Measurements from ENCODE around the gene STAT4.

The STAT4 gene

GRCh38 chr2:191115391-191115790 lies 35.4 kb downstream of the STAT4 start:
- no peaks in the 10 kb centered on the region for H3K9me3 ChIP-seq (ENCODE audit: control insufficient read depth, insufficient read depth, low read length)
- no peaks in the 10 kb centered on the region for H3K79me2 ChIP-seq (ENCODE audit: control insufficient read depth, low read length)
- no peaks in the 10 kb centered on the region for H3F3A ChIP-seq (ENCODE audit: control insufficient read depth, insufficient read depth)
- no peaks in the 10 kb centered on the region for H3K27me3 ChIP-seq (ENCODE audit: control insufficient read depth, low read length)
- H3K4me2 ChIP-seq (ENCODE audit: low read length), result no peak overlapping the region
- no peaks in the 10 kb centered on the region for H4K20me1 ChIP-seq (ENCODE audit: control insufficient read depth, insufficient read depth, low read depth, low read length)
- no peaks in the 10 kb centered on the region for H3K9me2 ChIP-seq (replicated peaks; ENCODE audit: control insufficient read depth, low read length)
- TF ChIP-seq EZH2phosphoT487 (IDR thresholded peaks at IDR 0.05; ENCODE audit: borderline replicate concordance, low read length), result no peak
- TF ChIP-seq, protein P1, sequence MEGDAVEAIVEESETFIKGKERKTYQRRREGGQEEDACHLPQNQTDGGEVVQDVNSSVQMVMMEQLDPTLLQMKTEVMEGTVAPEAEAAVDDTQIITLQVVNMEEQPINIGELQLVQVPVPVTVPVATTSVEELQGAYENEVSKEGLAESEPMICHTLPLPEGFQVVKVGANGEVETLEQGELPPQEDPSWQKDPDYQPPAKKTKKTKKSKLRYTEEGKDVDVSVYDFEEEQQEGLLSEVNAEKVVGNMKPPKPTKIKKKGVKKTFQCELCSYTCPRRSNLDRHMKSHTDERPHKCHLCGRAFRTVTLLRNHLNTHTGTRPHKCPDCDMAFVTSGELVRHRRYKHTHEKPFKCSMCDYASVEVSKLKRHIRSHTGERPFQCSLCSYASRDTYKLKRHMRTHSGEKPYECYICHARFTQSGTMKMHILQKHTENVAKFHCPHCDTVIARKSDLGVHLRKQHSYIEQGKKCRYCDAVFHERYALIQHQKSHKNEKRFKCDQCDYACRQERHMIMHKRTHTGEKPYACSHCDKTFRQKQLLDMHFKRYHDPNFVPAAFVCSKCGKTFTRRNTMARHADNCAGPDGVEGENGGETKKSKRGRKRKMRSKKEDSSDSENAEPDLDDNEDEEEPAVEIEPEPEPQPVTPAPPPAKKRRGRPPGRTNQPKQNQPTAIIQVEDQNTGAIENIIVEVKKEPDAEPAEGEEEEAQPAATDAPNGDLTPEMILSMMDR (IDR thresholded peaks at IDR 0.05; ENCODE audit: low read depth, low read length, poor library complexity, severe bottlenecking), result no peak
- H3K4me1 ChIP-seq (ENCODE audit: control insufficient read depth, low read length), result no peaks in the 10 kb centered on the region
- H3K4me3 ChIP-seq (ENCODE audit: low read length), result no peak overlapping the region
- H3K27ac ChIP-seq (ENCODE audit: low read depth, low read length), result no peak overlapping the region
- no peaks in the 10 kb centered on the region for H3K36me3 ChIP-seq (ENCODE audit: control insufficient read depth, low read length)

GRCh38 chr2:191114403-191114886 lies 36.3 kb downstream of the STAT4 start:
- Histone ChIP-seq H3K4me2 (ENCODE audit: low read length) (no peak overlapping the region), H3K27me3 (ENCODE audit: control insufficient read depth, low read length) (no peaks in the 10 kb centered on the region), H3F3A (ENCODE audit: control insufficient read depth, insufficient read depth) (no peaks in the 10 kb centered on the region), H3K9me3 (ENCODE audit: control insufficient read depth, insufficient read depth, low read length) (no peaks in the 10 kb centered on the region), H3K4me3 (ENCODE audit: low read length) (no peak overlapping the region), H3K36me3 (ENCODE audit: control insufficient read depth, low read length) (no peaks in the 10 kb centered on the region), H3K4me1 (ENCODE audit: control insufficient read depth, low read length) (no peaks in the 10 kb centered on the region), H3K9me2 (replicated peaks; ENCODE audit: control insufficient read depth, low read length) (no peaks in the 10 kb centered on the region), H3K79me2 (ENCODE audit: control insufficient read depth, low read length) (no peaks in the 10 kb centered on the region), H4K20me1 (ENCODE audit: control insufficient read depth, insufficient read depth, low read depth, low read length) (no peaks in the 10 kb centered on the region), H3K27ac (ENCODE audit: low read depth, low read length) (no peak overlapping the region)
- no peak for TF ChIP-seq EZH2phosphoT487 (IDR thresholded peaks at IDR 0.05; ENCODE audit: borderline replicate concordance, low read length)
- TF ChIP-seq, protein P1 (IDR thresholded peaks at IDR 0.05; ENCODE audit: low read depth, low read length, poor library complexity, severe bottlenecking), result no peak

- H3K27me3 ChIP-seq (ENCODE audit: control insufficient read depth, low read length), result no peaks in the 10 kb centered on the region
- H3F3A ChIP-seq (ENCODE audit: control insufficient read depth, insufficient read depth), result no peaks in the 10 kb centered on the region
- H3K9me2 ChIP-seq (replicated peaks; ENCODE audit: control insufficient read depth, low read length), result no peaks in the 10 kb centered on the region
- no peaks in the 10 kb centered on the region for H4K20me1 ChIP-seq (ENCODE audit: control insufficient read depth, insufficient read depth, low read depth, low read length)
- H3K36me3 ChIP-seq (ENCODE audit: control insufficient read depth, low read length), result no peaks in the 10 kb centered on the region
- TF ChIP-seq, protein P1 (IDR thresholded peaks at IDR 0.05; ENCODE audit: low read depth, low read length, poor library complexity, severe bottlenecking), result no peak
- no peak for TF ChIP-seq EZH2phosphoT487 (IDR thresholded peaks at IDR 0.05; ENCODE audit: borderline replicate concordance, low read length)
- H3K79me2 ChIP-seq (ENCODE audit: control insufficient read depth, low read length), result no peaks in the 10 kb centered on the region
- H3K9me3 ChIP-seq (ENCODE audit: control insufficient read depth, insufficient read depth, low read length), result no peaks in the 10 kb centered on the region
- no peak overlapping the region for H3K27ac ChIP-seq (ENCODE audit: low read depth, low read length)
- no peak overlapping the region for H3K4me3 ChIP-seq (ENCODE audit: low read length)
- no peak overlapping the region for H3K4me2 ChIP-seq (ENCODE audit: low read length)
- no peaks in the 10 kb centered on the region for H3K4me1 ChIP-seq (ENCODE audit: control insufficient read depth, low read length)
Measured at GRCh38 chr2:191113761-191114160, 37.0 kb downstream of the STAT4 start.
